Effector memory CD8-positive, alpha-beta T cell (primary cell): ENCODE data around the gene GTPBP4.

Experiments
- ATAC-seq: fragments of 150-1000 bp; cut with Tn5 transposase; replicated peaks from 2 replicates; pipeline ENCODE4 v1.10.0; 2021; ENCODE audit warnings: mild to moderate bottlenecking, moderate library complexity
- DNase-seq, 3 experiments: peaks; one replicate each; pipeline ENCODE4 v3.0.0; 2021
- H3K27ac Mint-ChIP-seq, 2 donors: one replicate each; pipeline ENCODE4 v1.8.0; 2022; ENCODE audit warnings: mild to moderate bottlenecking in 2 of 2, mixed read lengths in 2 of 2, moderate library complexity in 2 of 2
- H3K27me3 Mint-ChIP-seq, 2 donors: one replicate each; pipeline ENCODE4 v1.8.0; 2022; ENCODE audit warnings: mixed read lengths in 2 of 2
- H3K36me3 Mint-ChIP-seq: one replicate; pipeline ENCODE4 v1.8.0; 2022; ENCODE audit warnings: mild to moderate bottlenecking, moderate library complexity, mixed read lengths; ENCODE audit not compliant: insufficient read depth
- H3K4me1 Mint-ChIP-seq, 2 donors: one replicate each; pipeline ENCODE4 v1.8.0; 2022; ENCODE audit warnings: low read depth in 2 of 2, mixed read lengths in 2 of 2
- H3K4me3 Mint-ChIP-seq, 2 donors: one replicate each; pipeline ENCODE4 v1.8.0; 2022; ENCODE audit warnings: mild to moderate bottlenecking in 2 of 2, mixed read lengths in 2 of 2, moderate library complexity in 2 of 2
- H3K9me3 Mint-ChIP-seq, 2 donors: one replicate each; pipeline ENCODE4 v1.8.0; 2022; ENCODE audit warnings: mixed read lengths in 2 of 2
- total RNA-seq, 9 experiments: gene quantifications; one replicate each; lab custom pipeline; 2026; lab: John Stamatoyannopoulos, UW

The GTPBP4 gene
- total RNA-seq = 57.1 to 401 (median 94.8) reads per million in 9 experiments

DNA sequence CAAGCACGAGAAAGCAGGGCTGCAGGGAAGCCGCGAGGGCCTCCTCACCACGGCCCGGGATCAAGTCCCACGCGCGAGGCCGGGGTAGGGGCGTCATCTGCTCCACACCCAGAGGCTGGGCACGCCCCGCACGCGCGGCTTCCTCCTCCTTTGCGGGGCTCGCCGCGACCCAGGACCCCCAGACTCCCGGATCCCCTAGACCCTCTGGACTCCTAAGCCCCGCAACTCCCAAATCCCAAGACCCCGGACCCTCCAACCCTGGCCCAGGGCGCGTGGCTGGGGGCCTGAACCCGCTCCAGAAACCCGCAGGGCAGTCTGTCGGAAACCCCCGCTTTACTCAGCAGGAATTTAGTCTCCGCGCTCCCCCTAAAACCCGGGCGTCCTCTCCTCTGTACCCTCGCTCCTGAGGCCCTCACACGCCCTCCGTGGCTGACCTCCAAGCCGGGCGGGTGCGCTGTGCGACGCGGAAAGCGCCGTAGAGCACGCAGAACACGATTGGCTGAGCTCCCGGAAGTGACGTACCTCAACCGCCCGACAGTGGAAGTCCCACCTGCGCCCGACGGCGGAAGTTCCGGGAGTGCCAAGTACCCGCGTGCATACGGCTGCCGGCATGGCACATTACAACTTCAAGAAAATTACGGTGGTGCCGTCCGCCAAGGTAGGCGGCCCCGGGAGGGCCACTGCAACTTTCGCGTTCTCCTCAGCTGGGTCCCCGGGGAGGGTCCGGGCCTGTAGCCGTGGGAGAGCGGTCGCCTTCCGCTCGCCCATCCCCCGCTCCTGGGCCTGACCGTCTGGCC is at the start of gene GTPBP4:
Gene GTPBP4, plus strand, starts transcription at position 565 of the 797 bp plus-strand sequence. Its CDS starts 46 bp downstream, at position 611.
- peak within 1 kb of the TSS; percentile 95 to 98 for H3K4me3 Mint-ChIP-seq
- H3K36me3 Mint-ChIP-seq = peaks cover 31% of the 10 kb centered on the region
- H3K4me1 Mint-ChIP-seq = peaks cover 27 to 33% of the 10 kb centered on the region in 2 donors
- H3K27me3 Mint-ChIP-seq = no peaks in the 10 kb centered on the region
- peak within 1 kb of the TSS; percentile 98 to 99 for H3K27ac Mint-ChIP-seq
- H3K9me3 Mint-ChIP-seq = no peaks in the 10 kb centered on the region
- DNase-seq (peak; percentile 93 to 96 (median 95)), ATAC-seq (peak; percentile 96)

DNA sequence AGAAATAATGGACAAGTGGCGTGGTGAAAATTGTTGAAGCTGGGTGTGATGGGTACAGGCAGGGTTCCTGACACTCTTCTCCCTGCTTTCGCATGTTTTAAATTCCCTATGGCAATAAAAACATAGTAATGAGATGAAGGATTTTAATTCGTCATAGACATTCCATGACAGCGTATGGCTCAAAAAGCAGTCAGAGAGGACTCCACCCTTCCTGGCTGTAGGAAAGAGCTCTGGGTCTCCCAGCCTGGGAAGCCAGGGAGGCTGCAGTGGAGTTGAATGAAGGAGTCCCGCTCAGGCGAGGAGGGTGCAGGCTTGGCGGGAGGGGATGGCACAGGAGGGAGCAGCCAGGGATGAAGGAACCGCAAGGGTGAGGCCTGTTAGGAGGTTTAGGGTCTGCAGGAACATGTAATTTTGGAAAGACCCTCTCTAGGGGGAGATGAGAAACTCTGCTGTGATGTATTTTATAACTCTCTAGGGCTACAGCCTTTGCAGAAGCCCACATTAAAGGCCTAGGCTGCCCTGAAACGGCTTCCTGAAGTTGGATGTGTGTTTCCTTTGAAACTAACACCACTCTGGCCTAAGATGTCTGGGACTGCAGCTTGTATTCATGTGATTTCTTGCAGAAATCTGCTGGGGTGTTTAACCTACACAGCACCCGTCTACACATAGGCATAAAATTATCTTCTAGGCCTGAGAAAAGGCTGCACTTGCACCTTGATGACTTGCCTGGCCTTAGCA is 49.1 kb upstream of the GTPBP4 start:
- H3K4me1 Mint-ChIP-seq = peaks cover 0 to 2% of the 10 kb centered on the region in 2 donors
- H3K27ac Mint-ChIP-seq = peak overlapping the region in 1 of 2 donors; percentile 39
- H3K27me3 Mint-ChIP-seq = peaks cover 0 to 8% of the 10 kb centered on the region in 2 donors
- no peak for DNase-seq
- peaks cover 2% of the 10 kb centered on the region for H3K36me3 Mint-ChIP-seq
- no peaks in the 10 kb centered on the region for H3K9me3 Mint-ChIP-seq
- H3K4me3 Mint-ChIP-seq = no peak overlapping the region
- no peak for ATAC-seq

DNA sequence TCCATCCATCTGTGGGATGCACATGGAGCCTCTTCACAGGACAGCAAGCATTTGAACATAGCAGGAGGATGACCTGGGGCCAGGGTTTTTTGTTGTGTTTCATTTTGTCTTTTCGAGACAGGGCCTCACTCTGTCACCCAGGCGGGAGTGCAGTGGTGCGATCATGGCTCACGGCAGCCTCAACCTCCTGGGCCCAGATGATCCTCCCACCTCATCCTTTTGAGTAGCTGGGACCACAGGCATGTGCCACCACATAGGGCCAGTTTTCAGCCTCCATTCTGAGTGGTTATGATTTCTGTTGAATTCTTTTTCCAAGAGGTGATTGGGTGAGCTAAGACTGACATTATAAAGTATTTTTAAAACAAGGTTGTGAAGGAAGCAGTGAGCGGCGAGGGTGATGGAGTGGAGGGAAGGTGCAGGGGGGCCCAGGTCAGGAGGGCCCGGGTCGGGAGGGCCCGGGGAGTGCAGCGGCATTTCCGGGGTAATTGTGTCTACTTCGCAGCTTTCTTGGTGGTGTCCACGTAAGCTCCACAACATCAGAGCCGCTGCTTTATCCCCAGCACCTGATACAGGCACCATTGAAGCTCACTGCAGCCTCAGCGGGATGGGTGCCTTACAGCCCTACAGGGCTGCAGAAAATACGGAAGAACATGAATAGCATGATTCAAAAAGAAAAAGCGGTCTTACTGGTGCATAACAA is 44.8 kb upstream of the GTPBP4 start:
- ATAC-seq (no peak), DNase-seq (no peak)
- H3K27ac Mint-ChIP-seq = no peak overlapping the region
- H3K4me1 Mint-ChIP-seq = peaks cover 0 to 2% of the 10 kb centered on the region in 2 donors
- H3K27me3 Mint-ChIP-seq = peaks cover 0 to 8% of the 10 kb centered on the region in 2 donors
- no peaks in the 10 kb centered on the region for H3K9me3 Mint-ChIP-seq
- peaks cover 2% of the 10 kb centered on the region for H3K36me3 Mint-ChIP-seq
- no peak overlapping the region for H3K4me3 Mint-ChIP-seq

DNA sequence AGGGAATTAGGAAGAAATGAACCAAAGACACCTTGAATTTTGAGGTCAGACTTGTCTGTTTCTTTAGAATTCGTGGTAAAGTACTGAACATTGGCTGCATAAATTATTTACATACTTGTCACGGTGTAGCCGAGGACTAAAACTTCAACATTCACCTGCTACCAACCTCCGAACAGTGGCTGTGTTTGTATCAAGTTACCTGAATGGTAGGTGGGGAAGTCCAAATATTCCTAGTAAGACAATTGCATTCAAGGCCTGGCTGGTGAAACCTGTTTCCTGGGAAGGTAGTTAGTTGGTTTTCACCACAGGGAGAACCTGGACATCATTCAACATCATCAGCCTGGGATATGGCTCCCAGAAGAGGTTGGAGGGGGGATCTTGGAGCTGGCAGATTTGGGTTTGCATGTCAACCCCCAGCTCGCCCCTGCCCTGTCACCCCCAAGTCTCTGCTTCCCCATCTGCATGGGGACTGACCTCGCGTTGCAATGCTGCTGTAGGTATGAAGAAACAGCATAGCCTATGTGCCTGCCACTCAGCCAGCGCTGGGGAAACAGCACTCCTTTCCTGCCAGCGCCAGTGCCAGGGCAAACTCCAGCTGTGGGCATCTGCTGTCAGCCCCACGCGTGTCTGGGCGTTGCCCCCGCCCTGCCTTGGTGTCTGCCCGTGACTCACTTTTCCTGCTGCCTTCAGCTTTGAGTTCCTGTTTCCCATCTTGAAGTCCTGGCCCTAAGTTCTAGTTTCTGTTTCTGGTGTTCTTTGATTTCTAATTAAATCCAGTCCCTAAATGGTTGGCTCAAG is 44.0 kb upstream of the GTPBP4 start:
- Mint-ChIP-seq H3K36me3 (peaks cover 2% of the 10 kb centered on the region), H3K9me3 (no peaks in the 10 kb centered on the region), H3K27me3 (peaks cover 0 to 11% of the 10 kb centered on the region in 2 donors), H3K4me3 (no peak overlapping the region), H3K4me1 (no peaks in the 10 kb centered on the region), H3K27ac (no peak overlapping the region)
- DNase-seq (no peak), ATAC-seq (no peak)

DNA sequence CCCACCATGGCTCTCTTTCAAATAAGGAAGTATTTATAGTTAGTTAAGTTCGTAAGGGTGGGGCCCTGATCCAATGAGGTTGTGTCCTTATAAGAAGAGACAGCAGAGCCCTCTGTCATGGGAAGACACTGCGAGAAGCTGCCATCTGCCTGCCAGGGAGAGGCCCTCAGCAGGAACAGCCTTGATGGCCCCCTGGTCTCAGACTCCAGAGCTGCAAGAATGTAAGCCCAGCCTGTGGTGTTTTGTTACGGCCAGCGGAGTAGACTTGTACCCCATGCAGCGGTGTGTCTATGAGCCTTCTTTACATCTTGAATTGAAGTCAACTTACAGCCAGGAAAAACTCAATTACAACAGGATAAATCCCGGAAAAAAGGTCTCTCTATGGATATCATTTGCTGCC is 42.5 kb upstream of the GTPBP4 start:
- Mint-ChIP-seq H3K27me3 (peaks cover 11 to 15% of the 10 kb centered on the region in 2 donors), H3K36me3 (peaks cover 2% of the 10 kb centered on the region), H3K4me1 (no peaks in the 10 kb centered on the region), H3K27ac (no peak overlapping the region), H3K9me3 (no peaks in the 10 kb centered on the region), H3K4me3 (no peak overlapping the region)
- ATAC-seq = no peak
- no peak for DNase-seq

DNA sequence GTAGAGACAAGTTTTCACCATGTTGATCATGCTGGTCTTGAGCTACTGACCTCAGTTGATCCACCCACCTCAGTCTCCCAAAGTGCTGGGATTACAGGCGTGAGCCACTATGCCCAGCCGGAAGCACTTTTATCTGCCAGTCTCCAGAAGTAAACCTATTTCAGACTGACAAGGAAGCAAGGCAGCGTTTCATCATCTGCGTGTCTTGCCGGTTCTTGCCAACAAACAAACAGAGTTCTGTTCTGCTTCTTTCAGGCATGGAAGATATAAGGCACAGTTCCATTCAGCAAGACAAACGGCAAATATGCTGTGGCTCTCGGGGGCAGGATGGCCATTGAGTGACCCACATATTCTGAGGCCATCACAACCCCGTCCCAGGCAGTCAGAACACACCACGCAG is 41.2 kb upstream of the GTPBP4 start:
- no peaks in the 10 kb centered on the region for H3K4me1 Mint-ChIP-seq
- H3K4me3 Mint-ChIP-seq = no peak overlapping the region
- no peaks in the 10 kb centered on the region for H3K9me3 Mint-ChIP-seq
- H3K27me3 Mint-ChIP-seq = peaks cover 12 to 15% of the 10 kb centered on the region in 2 donors
- DNase-seq (no peak), ATAC-seq (no peak)
- H3K36me3 Mint-ChIP-seq = no peaks in the 10 kb centered on the region
- no peak overlapping the region for H3K27ac Mint-ChIP-seq

DNA sequence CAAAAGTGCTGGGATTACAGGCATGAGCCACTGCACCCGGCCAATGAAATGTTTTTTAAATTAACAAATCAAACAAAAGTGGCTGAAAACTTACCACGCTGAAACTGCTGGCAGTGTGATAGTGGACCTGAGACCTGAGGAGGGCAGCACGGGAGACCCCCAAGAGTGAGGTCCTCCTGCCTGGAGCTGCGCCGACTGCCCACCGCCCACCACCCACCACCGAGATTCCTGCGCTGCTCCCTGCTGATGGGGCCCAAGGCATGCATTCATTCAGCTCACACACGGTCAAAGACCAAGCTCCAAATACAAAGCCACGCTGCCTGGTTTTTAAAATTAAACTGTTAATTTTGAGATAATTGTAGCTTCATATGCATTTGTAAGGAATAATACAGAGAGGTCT is 40.4 kb upstream of the GTPBP4 start:
- Mint-ChIP-seq H3K4me1 (no peaks in the 10 kb centered on the region), H3K27ac (no peak overlapping the region), H3K36me3 (no peaks in the 10 kb centered on the region), H3K9me3 (no peaks in the 10 kb centered on the region), H3K4me3 (no peak overlapping the region), H3K27me3 (peaks cover 12 to 15% of the 10 kb centered on the region in 2 donors)
- DNase-seq (no peak), ATAC-seq (no peak)

DNA sequence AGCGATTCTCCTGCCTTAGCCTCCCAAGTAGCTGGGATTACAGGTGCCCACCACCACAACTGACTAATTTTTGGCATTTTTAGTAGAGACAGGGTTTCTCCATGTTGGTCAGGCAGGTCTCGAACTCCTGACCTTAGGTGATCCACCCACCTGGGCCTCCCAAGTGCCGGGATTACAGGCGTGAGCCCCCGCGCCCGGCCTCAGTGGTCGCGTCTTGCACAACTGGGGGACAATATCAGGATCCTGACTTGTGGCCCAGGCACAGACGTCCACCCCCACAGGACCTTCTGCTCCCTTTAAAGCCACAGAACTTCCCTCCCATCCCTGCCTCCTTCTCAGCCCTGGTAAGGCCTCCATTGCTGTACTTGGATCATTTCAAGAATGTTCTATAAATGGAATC is 39.9 kb upstream of the GTPBP4 start:
- Mint-ChIP-seq H3K4me3 (no peak overlapping the region), H3K27me3 (peaks cover 13 to 15% of the 10 kb centered on the region in 2 donors), H3K27ac (no peak overlapping the region), H3K36me3 (no peaks in the 10 kb centered on the region), H3K9me3 (no peaks in the 10 kb centered on the region), H3K4me1 (no peaks in the 10 kb centered on the region)
- no peak for DNase-seq
- ATAC-seq = no peak

DNA sequence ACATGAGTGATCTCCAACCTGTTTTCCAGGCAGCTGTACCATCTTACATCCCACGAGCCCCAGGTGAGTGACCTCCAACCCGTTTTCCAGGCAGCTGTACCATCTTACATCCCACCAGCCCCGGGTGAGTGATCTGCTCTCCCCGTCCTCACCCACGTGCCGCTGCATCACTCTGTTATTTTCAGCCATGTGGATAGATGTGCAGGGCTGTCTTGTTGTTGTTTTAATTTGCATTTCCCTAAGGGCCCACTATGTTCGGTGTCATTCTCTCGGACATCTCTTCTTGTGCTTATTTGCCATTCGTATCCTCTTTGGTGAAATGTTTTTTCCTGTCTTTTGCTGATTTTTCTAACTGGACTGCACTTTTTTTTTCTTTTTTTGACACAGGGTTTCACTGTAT is 38.8 kb upstream of the GTPBP4 start:
- H3K36me3 Mint-ChIP-seq = peaks cover 4% of the 10 kb centered on the region
- DNase-seq = no peak
- no peaks in the 10 kb centered on the region for H3K9me3 Mint-ChIP-seq
- H3K27me3 Mint-ChIP-seq = peaks cover 24 to 25% of the 10 kb centered on the region in 2 donors
- H3K4me3 Mint-ChIP-seq = no peak overlapping the region
- H3K4me1 Mint-ChIP-seq = no peaks in the 10 kb centered on the region
- H3K27ac Mint-ChIP-seq = no peak overlapping the region
- no peak for ATAC-seq

DNA sequence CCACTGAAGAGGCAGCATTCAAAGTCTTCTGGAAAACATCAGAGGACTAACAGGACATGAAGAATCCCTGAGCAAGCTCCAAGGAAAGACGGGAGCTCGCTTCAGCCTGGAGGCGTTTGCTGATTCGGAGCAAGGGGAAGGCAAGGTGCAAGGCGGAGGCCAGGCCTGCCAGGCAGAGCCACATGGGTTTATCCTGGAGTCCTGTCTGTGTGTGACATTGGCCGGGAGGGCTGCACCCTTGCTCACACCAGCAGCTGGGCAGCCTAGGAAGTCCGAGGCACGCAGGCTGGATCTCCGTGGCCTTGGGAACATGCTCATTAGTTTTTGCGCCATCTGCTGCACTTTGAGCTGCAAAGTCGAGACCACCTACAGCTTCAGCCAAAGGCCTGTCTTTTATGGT is 34.4 kb upstream of the GTPBP4 start:
- DNase-seq (no peak), ATAC-seq (no peak)
- Mint-ChIP-seq H3K9me3 (no peaks in the 10 kb centered on the region), H3K4me1 (no peaks in the 10 kb centered on the region), H3K27ac (no peak overlapping the region), H3K27me3 (peaks cover 31 to 43% of the 10 kb centered on the region in 2 donors), H3K4me3 (no peak overlapping the region), H3K36me3 (peaks cover 4% of the 10 kb centered on the region)

DNA sequence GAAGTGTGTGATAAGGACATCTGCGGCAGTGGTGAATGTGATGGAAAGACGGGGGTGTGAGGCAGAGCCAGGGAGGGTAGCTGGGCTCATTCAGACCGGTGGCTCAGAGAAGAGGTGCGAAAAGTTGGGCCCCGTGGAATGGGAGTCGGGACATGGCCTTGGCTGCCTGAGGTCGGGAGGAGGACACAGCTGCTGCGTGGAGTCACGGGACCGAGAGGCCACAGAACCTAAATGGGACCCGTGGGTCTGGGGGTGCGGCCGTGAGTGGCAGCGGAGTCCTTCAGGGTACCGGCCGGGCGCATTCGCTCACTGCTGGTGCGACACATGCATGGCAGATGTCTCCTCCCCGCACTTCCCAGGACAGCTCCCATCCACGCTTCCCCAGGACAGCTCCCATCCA is 33.8 kb upstream of the GTPBP4 start:
- ATAC-seq (no peak), DNase-seq (no peak)
- Mint-ChIP-seq H3K4me1 (no peaks in the 10 kb centered on the region), H3K4me3 (no peak overlapping the region), H3K36me3 (peaks cover 4% of the 10 kb centered on the region), H3K27me3 (peaks cover 31 to 43% of the 10 kb centered on the region in 2 donors), H3K9me3 (no peaks in the 10 kb centered on the region), H3K27ac (no peak overlapping the region)

DNA sequence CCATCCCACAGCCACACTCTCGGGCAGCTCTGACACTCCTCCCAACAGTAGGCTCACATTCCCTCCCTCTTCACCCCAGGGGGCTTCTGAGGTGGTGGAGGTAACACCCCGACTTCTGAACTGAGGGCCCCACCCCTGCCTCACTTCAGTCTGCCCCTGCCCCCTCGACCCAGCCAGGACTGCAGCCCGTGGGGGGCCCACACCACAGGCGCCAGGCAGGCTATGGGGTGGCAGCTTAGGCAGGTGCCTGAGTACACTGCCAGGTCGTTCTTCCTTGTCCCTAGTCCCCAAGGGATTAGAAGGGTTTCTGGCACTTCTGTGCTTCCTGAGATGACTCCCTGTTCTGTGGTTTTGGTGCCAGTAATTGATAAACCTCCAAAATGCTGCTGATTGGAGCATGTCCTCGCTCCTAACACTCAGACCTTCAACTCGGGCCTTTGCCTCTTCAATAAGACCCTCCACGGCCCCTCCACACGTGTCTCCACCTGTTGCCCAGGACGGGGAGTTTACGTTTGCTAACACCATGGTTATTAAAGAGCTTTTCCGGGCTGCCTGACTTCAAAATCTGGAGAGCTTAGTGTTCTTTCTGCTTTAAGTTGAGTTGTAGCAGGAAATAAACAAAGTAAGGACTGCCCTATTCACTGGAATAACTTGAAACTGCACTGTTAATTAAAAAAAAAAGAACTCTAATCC is 33.0 kb upstream of the GTPBP4 start:
- no peak for ATAC-seq
- Mint-ChIP-seq H3K9me3 (no peaks in the 10 kb centered on the region), H3K27ac (no peak overlapping the region), H3K36me3 (peaks cover 4% of the 10 kb centered on the region), H3K4me3 (no peak overlapping the region), H3K27me3 (peaks cover 22 to 45% of the 10 kb centered on the region in 2 donors), H3K4me1 (no peaks in the 10 kb centered on the region)
- no peak for DNase-seq
